ENCODE results near the gene YJEFN3. TPM values are rescaled to one million over a fixed set of nuclear protein-coding genes. Genes with fewer than 3 reads are reported as not detected.

The YJEFN3 gene
- polyA plus RNA-seq, 12 donors: 2.9 to 14.4 (median 6.6) TPM; not detected in 1

GRCh38 chr19:19495614-19496603 is 32.8 kb upstream of the YJEFN3 start:
- no peak for DNase-seq

GRCh38 chr19:19498255-19498991 is 30.3 kb upstream of the YJEFN3 start:
- DNase-seq: no peak

GRCh38 chr19:19499272-19499995 is 29.3 kb upstream of the YJEFN3 start:
- no peak for DNase-seq

DNA sequence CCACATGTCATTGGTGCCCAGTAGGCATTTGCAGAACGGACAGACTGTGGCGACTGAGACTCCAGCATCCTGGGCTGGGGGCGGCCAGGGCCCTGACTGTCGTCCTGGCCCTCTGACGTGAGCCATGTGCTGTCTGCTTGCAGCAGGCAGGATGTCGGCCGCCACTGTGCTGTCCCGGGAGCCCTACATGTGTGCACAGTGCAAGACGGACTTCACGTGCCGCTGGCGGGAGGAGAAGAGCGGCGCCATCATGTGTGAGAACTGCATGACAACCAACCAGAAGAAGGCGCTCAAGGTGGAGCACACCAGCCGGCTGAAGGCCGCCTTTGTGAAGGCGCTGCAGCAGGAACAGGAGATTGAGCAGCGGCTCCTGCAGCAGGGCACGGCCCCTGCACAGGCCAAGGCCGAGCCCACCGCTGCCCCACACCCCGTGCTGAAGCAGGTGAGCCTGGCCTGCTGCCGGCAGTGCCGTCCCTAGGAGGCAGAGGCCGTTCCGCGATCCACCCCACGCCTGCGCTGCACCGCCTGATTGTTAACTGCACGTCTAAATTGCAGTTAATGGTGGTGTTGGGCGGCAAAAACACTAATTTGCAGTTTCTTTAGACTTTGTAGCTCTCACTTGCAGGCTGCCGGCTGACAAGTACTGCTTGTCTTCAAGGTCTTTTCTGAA is 27.6 kb upstream of the YJEFN3 start:
- DNase-seq: no peak

GRCh38 chr19:19501798-19502197 is 26.9 kb upstream of the YJEFN3 start:
- no peak for DNase-seq

- no peak for DNase-seq
Observed at GRCh38 chr19:19502281-19502680, 26.4 kb upstream of the YJEFN3 start.

DNA sequence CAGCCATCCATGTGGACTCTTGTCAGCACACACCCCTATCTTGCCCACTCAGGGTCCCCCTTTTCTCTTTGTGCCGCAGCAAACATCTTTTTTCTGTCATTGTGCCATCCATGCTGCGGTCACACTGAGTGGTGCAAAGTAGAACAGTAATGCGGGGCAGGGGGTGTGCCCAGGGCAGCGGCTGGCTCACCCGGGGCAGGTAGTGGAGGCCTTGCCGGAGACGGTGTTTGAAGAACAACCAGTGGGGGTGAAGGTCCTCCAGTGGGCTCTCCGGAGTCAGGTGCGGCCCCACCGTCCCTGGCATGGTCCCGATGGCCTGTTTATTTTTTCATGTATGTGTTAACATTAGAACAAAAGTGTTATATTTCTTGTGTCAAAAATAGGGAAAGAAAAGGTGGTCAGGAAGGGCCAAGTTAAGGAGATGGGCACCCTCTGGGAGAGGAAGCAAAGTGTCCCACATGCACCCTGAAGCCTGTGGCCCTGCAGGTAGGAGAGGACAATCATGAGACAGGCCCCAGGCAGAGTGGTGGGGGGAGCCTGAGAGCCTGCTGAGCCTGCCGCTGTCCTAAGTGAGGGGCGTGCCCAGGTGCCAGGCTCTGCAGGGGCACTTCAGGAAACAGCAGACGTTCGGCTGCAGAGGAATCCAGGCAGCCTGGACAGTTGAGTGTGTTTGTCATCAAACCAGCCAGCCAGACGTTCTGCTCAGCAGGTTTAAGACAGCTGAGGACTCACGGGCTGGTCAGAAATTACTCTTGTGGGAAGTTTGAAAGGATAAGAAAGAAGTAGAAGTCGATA is 25.7 kb upstream of the YJEFN3 start:
- DNase-seq: no peak

GRCh38 chr19:19504754-19505668 is 23.7 kb upstream of the YJEFN3 start:
- no peak for DNase-seq

DNA sequence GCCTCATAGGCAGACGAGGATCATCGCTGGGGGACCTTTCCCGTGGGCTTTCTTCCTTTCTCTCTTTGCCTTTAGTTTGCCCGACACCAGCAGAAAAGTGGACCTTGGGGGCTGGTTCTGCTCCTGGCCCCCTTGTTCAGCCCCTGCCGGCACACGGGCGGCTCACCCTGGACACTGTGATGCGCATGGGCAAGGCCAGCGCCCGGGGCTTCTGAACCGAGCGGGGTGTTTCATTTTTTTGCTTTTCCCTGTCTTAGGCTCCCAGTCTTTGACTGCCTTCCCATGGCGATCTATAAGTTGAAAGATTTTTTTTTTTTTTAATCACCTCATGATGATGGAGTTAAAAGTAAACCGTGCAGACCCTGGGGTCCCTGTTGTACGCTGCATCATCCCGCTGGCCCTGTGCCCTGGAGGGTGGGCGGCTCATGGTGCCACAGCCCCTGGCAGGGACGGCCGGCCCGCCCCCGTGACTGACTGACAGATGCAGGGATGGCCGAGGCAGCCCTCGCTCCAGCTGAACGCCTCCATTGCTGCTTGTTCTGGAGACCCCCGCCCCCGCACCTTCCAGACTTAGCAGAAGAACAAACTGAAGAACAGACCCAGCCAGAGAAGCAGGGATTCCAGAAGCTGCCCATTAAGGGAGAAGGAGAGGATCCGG is 22.9 kb upstream of the YJEFN3 start:
- no peak for DNase-seq

DNA sequence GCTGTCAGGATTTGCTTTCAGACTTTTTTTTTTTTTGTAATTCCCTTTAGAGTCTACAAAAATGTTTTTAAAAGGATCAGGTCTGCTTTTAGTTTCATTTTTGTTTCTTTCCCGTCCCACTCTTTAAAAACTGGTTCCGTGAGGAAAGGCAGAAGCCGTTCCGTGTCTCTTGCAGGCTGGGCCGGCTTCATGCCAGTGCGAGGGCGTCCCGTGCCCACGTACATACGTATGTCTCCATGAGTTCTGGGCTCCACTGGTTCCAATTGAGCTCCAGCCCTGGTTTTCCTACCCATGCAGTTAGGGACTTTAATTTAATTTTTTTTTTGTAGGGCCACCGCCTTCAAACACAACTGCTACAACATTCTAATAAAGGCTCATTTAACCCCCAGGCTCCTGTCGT is 22.1 kb upstream of the YJEFN3 start:
- no peak for DNase-seq

GRCh38 chr19:19507354-19507753 is 21.4 kb upstream of the YJEFN3 start:
- DNase-seq: no peak

DNA sequence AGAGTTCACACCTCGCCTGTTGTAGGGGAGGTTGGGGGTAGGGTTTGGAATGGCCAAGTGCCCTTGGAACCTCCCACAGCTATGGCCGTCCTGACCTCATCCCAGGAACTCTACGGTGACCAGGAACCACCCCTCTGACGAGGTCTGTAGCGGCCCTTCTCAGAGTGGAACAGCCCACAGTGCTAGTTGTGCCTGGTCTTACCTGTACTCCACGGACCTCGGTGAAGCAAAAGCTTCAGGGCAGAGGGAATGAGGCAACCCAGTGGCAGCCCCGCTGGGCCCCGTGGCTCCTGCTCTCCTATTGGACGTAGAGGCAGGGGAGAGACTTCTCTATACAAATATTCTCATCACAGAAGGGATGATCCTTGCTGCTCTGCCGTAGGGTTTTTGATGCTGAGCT is 20.5 kb upstream of the YJEFN3 start:
- no peak for DNase-seq

DNA sequence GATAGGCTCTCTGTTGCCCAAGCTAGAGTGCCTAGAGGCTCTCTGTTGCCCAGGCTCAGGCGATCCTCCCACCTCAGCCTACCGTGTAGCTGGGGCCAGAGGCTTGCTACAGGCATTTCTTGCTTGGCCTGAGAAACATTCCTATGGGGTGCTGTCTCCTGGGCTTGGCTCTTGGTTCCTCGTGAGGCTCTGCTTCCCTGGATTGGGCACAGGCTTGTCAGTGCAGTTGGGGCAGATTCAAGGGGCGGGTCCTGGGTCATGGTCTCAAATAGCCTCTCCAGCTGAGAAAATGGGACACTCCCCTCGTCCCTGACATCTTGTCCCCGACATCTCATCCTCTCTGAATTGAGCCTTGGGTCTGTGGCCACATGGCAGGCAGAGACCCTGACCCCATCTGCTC is 18.3 kb upstream of the YJEFN3 start:
- DNase-seq: no peak

GRCh38 chr19:19513682-19514081 is 15.0 kb upstream of the YJEFN3 start:
- DNase-seq: no peak

GRCh38 chr19:19514215-19514657 is 14.5 kb upstream of the YJEFN3 start:
- DNase-seq: peak; percentile 84

DNA sequence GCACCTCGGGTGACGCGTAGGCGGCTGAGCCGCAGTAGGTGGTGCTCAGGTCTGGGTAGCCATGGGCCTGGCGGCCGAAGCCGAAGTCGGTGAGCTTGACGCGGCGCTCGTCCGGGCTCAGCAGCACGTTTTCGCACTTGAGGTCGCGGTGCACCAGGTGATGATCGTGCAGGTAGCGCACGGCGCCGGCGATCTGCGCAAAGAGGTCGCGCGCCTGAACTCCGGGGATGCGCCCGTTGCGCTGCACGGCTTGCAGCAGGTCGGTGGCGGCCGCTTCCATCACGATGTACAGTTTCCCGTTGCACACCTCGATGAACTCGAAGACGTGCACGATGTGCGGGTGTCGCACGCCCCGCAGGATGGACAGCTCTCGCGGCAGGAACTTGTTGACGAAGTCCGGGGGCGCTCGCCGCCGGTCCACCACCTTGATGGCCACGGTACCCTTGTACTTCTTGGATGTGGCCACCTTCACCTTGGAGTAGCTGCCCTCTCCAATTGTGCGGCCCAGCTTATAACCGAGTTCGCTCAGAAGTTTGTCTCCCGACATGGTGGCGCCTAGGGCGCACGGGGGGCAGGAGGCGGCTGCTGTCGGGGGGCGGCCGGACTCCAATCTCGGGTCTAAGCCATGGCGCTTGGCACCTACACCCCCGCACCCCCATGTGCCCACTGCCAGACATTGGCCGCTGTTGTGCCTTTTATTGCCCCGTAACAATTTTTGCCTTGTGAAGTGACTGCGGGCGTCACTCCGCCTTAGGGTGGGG is 13.7 kb upstream of the YJEFN3 start, which contains the start of gene TSSK6:
Gene TSSK6 (minus strand): TSS at position 668 of the 761 bp plus-strand sequence. CDS start 121 bp downstream, at position 547.
- DNase-seq: no peak

DNA sequence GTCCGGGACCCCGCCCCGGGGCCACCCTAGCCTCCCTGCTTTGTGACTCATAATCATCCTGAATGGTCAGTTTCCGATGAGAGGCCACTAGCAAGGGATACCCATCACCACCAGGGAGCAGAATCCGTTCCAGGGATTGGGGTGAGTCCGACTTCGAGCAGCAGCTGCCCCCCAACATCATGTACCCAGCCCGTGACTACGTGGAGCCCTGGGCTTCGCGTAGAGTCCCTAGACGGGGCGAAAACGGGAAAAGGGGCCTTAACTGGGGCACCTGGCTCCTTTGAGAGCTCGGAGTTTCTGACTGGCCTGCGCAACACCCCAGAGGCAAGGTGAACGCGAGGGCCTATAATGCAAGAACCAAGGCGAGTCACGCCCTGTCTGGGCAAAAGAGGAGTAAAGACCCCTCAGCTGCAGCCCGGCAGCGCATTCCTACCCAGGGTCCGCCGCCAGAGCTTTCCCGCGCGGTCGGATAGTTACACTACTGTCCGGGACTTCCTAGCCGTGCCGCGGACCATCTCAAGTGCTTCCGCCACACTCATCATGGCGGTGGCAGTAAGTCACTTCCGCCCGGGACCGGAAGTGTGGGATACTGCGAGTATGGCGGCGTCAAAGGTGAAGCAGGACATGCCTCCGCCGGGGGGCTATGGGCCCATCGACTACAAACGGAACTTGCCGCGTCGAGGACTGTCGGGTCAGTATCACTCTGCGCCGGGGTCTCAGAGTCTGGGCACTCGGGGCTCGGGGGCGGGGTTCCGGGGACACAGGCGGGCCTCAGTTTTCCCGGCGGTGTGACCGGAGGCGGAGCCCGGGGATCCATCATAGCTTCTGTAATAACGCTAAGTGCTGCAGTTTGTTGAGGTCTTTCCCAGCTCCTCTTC is 12.8 kb upstream of the YJEFN3 start, which contains the start of gene NDUFA13:
Gene NDUFA13 (plus strand): TSS at position 584 of the 878 bp plus-strand sequence. CDS start 14 bp downstream, at position 598.
- DNase-seq: peak; percentile 97

Data from muscle of arm (tissue), 12 donors.